Hematopoietic multipotent progenitor cell (in vitro differentiated cells): ENCODE measurements around the gene TNFSF15. TPM values are rescaled to one million over a fixed set of nuclear protein-coding genes. Genes with fewer than 3 reads are reported as not detected.

Experiments
- DNase-seq, 3 donors: peaks; one replicate each; pipeline ENCODE4 v3.0.0-alpha.2; 2011 to 2015; ENCODE audit warnings: low read depth in 2 of 3, low spot score in 2 of 3
- total RNA-seq: library from RNA; depleted of rRNA; stranded (reverse); fragments of >200 nt; gene quantifications from one replicate; pipeline ENCODE4 v1.2.3, GENCODE V29; 2012

TNFSF15 gene
- total RNA-seq = under 0.01 TPM

DNA sequence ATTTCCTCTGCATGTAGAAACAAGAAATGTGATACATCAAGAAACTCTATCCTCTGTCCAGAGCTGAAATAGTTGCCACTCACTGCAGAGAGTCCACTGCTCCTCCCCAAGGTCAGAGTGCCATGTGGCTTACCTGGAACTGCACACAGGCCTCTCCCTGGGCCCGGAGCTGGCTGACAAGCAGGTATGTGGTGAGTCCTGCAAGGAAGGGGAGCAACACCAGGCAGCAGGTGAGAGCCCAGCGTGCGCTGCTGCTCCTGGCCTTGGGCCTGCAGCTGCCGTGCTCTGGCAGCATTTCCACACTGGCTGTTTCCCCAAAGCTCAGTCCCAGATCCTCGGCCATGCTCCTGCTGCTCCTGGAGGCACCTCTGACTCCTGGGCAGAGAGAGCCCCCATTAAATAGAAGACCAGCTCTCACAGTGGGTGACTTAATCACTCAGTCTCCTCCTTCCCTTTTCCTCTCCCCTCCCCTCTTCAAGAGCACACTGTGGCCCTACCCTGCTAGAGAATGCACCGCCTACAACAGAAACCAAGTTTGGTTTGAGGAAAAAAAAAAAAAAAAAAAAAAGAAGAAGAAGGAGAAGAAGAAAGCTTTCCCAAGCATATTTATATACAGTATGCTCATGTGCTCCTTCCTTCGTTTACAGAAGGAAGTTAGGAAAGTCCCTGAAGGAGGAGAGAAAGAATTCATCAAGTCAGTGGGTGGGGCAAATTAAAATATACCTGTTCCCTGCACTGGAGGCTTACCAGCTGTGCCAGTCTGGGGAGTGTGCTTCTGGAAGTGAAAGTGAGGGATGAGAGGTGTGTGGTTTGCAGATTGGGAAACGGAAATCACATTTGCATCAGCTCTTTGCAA is at the start of gene TNFSF15:
Gene TNFSF15, minus strand, starts transcription at position 370 of the 856 bp plus-strand sequence. Its CDS starts 27 bp downstream, at position 343.
- DNase-seq = peak in 2 of 3 donors; percentile 29 to 63

DNA sequence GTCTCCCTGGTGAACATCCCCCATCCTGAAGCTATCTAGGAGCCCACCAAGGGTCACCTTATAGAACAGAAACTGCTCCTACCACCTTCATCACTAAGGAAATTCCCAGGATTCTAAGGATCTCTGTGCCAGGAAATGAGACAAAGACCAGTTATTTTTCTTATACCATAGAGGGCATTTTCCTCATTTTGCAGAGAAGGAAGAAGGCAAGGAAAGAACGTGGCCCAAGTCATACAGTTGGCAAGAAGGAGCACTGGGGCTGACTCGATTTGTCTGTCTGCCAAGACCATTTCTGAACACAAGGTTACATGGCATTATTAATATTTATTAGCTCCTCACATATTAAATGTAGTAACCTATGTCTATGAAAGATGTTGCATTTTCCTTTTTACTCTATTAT is 49.6 kb upstream of the TNFSF15 start:
- DNase-seq = no peak

DNA sequence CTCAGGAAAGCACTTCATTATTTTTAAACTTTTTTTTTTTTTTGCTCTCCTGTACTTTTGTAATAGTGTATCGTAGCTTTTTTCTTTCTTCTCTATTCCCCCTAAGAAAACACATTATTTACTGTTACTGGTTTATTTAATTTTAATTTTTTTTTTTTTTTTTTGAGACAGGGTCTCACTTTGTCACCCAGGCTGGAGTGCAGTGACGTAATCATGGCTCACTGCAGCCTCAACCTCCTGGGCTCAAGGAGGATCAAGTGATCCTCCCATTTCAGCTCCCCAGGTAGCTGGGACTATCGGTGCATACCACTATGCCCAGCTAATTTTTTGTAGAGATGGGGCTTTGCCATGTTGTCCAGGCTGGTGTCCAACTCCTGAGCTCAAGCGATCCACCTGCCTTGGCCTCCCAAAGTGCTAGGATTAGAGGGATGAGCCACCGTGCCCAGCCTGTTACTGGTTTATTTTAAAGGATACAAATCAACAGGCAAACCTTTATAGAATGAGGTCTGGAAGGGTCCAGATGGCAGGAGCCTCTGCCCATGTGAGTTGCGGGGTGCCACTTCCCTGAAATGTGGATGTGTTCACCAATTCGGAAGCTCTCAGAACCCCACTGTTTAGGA is 49.0 kb upstream of the TNFSF15 start:
- no peak for DNase-seq

DNA sequence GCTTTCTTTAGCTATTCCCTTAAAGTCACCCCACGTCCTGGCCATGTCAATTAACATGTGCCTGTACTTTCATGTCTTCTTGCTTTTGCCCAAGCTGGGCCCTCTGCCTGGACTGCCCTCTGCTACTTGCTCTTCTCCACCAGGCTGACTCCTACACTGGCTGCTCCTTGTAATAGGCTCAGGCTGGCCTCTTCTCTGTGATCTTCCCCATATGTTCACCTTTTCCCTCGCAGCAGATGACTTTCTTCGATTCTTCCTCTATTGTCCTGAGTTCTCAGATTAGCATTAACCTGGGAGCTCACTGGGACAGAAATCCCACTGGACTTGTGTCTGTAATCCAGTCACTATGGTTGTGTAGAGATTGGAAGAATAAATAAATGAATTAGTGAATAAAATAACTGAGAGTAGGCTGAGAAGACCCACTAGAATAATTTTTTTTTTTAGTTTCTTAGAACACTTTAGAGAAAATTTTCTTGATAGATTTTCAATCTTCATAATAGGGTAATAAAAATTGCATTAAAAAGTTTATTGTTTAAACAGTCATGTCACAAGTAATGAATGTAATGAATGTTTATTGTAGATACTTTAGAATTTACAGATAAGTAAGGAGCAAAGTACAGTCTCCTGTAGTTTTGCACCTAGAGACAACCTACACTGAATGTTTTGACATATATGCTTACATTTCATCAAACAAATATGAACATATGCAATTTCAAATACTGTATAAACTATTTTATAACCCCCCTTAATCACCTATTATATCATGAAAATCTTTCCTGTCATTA is 47.4 kb upstream of the TNFSF15 start:
- no peak for DNase-seq

DNA sequence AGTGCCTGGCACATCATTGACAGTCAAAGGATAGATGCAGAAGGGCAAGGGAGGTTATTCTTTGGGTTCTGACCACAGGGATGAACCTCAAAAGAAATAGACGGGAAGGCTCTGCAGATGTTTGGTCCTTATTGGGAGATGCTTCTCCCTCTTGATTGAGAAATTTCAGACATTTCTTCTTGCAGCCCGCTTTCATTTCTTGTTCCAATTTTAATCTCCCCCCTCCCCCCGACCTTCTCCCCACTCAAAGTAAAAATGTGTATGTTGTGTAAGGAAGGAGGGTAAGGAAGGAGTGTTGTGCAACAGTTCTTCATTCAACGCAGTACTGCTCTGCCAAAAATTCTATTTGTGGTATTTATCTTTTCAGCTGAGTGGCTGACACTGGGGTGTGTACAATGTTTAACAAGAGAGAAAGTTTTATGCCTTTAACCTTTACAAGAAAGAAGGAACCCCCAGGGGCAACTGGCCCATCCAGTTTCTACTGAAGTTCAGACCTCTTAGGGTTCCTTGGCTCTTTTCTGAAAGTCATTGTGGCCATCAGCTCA is 46.3 kb upstream of the TNFSF15 start:
- DNase-seq = no peak

DNA sequence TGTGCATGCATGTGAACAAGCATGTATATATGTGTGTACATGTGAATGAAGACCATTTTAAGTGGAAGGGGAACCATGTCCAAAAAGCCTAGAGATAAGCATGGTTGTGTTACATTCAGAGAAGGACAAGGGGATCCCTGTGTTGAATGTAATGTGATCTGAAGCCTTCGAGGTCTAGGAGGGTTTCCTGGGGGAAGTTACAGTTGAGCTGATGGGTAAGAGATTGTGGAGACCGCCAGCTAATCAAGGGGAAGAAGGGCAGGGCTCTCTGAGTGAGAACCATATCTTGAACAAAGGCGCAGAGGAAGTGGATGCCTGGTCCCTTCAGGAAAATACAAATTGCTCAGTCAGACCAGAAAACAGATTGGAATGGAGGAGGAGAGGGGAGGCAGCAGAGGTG is 45.5 kb upstream of the TNFSF15 start:
- peak in 1 of 3 donors; percentile 18 for DNase-seq

DNA sequence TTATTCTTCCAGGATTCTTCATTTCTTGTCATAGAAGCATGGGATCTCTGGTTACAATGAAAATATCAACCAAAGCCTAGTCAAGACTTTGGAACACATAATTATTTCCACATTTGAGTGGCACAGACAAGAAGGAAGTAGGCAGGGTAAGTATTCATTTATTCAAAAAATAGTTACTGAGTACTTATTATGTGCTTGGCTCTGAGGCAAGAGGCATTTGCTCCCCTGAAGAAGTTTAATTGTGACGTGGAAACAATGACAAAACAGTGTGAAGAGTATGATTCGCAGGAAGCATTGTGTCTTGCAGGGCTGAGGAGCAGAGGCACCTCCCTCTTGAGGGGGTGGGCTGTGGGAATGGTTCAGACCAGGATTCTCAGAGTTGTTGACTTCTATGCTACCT is 45.0 kb upstream of the TNFSF15 start:
- no peak for DNase-seq

DNA sequence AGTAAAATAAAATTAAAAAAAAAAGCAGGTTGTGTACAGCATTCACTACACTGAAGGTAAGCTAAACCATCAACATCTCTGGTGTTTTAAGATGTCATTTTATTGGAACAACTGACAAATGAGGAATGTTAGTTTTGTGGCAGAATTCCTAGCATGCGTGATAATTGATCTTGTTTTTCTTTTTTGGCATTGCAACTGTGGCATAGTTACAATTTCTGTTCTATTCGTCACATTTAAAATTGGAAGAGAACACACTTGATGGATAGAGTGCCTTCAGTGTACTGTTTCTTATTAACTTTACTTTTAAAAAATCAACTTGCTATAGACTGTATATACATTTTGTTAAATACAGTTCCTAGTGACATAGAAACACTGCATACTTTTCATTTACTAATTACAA is 43.6 kb upstream of the TNFSF15 start:
- DNase-seq = no peak

DNA sequence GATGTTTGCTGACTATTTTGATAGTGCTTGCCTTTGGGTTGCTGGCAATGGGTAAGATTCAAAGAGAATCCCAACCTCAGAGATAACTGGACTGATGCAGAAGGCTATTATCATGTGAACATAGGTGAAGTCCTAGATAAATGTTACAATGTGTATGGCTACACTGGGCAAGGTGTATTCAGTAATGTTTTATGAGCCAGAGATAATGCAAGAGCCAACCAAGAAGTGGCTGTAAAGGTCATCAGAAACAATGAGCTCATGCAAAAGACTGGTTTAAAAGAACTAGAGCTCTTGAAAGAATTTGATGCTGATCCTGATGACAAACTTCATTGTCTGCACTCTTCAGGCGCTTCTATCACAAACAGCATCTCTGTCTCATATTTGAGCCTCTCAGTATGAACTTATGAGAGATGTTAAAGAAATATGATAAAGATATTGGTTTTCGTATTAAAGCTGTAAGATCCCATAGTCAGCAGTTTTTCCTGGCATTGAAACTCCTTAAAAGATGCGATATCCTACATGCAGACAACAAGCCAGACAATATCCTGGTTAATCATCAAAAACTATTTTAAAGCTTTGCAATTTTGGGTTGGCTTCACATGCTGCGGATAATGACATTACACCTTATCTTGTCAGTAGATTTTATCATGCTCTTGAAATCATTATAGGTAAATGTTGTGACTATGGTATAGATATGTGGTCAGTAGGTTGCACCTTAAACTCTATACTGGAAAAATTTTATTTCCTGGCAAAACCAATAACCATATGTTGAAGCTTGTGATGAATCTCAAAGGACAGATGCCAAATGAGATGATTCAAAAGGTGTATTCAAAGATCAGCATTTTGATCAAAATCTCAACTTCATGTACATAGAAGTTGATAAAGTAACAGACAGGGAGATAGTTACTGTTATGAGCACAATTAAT is 41.9 kb upstream of the TNFSF15 start:
- DNase-seq = no peak

DNA sequence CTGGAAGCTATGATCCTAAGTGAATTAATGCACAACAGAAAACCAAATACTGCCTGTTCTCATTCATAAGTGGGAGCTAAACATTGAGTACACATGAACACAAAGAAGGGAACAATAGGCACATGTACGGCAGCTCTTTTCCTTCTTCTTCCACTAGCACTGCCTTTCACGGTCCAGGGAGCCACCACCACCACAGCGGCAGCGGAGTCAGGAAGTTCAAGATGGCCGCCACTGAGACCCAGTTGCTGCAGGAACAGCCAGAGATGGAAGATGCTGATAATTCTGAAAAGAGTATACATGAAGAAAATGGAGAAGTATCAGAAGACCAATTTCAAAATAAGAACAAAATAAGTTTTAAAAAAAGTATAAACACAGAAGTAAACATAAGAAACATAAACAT is 39.5 kb upstream of the TNFSF15 start:
- no peak for DNase-seq

DNA sequence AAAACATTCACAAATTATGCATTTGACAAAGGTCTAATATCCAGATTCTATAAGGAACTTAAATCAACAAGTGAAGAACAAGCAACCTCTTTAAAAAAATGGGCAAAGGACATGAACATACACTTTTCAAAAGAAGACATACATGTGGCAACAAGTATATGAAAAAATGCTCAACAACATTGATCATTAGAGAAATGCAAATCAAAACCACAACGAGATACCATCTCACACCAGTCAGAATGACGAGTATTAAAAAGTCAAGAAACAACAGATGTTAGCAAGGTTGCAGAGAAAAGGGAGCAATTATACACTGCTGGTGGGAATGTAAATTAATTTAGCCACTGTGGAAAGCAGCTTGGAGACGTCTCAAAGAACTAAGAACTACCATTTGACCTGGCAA is 38.9 kb upstream of the TNFSF15 start:
- DNase-seq = no peak

DNA sequence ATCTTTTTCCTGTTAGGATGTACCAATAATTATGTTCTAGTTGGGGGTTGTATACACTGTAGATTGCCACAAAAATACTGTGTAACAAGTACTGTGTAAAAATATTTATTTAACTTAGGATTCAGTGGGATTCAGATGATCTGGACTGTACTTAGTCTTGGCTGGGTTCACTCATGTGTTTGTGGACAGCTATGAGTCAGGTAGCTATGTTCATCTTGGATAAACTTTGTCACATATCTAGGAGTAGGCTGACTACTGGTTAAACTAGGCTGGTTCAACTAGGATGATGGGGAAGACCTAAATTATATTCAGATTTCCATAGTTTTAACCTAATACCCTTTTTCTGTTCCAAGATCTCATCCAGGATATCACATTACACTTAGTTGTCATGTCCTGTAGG is 32.1 kb upstream of the TNFSF15 start:
- no peak for DNase-seq

DNA sequence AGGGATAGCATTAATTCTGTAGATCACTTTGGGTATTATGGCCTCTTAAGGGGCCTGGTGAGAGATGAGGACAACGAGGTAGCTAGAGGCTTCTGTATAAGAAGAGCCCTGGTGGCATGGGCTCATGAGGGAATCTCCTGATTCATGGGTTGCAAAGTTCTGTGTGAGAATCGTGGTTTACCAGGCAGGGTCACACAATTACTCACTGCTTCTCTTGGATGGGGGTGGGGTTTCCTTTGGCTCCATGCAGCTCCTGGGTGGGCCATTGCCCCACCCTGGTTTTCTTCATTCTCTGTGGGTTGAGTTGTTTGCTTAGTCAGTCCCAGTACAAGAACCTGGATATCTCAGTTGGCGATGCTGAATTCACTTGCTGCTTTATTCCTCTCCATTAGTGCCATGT is 30.9 kb upstream of the TNFSF15 start:
- DNase-seq = no peak

DNA sequence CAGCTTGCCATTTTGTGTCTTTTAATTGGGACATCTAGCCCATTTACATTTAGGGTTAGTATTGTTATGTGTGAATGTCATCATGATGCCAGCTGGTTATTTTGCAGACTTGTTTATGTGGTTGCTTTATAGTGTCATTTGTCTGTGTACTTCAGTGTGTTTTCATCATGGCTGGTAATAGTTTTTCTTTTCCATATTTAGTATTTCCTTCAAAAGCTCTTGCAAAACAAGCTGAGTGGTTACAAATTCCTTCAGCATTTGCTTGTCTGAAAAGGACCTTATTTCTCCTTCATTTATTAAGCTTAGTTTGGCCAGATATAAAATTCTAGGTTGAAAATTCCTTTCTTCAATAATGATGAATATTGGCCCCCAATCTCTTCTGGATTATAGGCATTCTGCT is 28.5 kb upstream of the TNFSF15 start:
- DNase-seq = no peak

DNA sequence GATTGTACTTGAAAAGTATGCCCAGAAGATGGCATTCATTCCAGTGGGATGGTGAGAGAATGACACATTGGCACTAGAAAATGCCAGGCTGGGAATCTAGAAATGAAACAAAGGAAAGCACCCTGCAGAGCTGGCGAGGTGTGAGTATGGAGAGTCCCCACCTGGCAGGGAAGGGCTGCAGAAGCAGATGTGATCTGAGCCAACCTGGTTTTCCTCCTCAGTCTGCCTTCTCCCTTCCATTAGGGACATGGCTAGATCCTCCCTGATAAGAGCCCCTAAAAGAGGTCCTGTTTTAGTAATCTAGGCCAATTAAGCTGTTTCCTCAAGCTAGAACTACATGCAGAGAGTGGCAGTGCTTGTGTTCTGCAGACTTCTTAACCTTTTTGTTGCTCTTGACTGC is 24.7 kb upstream of the TNFSF15 start:
- no peak for DNase-seq

DNA sequence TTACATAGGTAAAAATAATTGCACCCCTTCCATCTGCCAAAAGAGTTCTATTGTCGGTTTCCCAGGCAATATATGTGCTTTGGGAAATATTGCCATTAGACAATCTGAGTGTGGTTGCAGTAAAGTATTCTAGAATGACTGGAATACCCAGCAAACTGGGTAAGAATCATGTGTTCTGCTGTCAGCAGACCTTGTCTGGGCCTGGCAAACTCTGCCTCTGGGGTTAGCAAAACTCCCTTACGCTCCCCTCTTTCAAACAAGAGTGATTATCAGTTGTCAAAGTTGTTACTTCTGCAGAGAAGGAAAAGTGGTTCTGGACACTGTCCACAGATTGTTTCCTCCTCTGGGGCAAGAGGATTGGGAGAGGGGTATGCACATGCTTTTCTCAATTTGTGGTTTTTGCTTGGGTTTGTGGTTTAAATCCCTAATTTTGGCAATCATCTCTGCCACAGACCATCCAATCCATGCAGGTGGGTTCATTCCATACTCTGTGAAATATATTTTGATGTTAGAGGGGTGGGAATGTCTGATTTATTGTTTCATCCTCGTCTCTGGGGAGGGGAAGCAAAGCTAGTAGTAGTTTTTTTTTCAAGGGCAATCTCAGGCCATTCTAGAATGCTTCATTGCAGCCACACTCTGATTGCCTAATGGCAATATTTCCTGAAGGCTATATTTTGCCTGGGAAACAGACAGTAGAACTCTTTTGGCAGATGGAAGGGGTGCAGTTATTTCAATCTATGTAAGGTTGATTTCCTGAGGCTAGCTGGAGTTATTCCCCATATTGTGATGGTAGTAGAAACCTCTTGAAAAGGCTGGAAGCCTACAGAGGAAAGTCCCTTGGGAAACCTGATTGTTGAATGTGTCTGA is 24.0 kb upstream of the TNFSF15 start:
- no peak for DNase-seq

DNA sequence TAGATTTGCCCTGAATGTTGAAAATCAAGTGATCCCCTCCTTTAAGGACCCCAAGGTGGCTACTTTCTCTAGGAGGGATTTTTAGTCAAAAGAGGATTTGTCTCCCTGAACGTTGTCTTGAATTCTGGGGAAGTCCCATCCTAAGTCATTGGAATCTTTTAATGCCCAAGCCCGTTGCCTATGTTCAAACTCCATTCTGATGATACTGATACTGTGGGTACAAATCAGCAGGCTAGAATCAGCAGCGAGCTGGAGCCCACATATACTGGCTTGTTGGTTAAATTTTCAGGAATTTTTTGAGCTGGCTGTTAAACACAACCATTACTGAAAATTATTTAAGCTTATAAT is 22.4 kb upstream of the TNFSF15 start:
- no peak for DNase-seq

DNA sequence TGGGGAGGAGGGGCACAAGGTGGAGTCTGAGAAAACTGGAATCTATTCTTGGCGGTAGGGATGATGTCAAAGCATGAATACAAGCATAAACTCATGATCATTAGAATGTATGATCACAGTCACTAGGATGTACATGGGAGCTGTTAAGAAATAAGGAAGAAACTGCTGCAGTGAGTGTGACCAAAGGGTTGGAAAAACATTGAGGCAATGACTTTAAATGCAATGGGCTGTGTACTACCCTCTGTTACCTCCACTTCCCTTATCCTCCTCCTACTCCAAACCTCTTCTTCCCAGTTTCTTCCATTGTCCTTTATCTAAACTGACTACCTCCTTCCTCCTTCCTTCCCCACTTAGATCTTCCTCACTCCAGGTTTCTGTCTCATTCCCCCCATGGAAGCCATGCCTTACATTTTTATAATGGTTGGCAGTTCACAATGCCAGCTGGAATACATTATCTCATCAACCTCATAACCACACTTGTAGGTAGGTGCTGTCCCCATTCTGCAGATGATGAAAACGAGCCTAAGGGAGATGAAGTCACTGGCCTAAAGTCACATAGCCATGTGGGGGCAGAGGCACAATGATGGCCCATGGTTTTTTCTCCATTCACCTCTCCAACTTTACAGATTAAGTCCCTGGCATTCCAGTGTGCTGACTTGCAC is 21.9 kb upstream of the TNFSF15 start:
- DNase-seq = no peak

DNA sequence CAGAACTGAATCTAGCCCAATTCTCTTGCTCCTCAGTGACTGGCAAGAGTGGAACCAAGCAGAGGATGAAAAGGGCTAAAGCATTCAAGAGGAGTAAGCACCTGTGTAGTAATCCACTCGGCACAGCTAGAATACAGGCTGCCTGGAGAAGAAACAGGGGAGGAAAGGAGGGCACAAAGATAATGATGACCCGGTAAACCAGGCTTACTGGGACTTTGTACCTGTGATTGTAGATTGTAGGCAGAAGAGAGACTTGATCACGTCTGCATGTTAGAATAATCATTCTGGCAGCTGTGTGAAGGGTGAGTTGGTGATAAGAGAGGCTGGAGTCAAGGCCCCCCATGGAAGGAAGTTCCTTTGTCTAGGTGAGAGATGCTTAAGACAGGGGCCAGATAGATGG is 20.6 kb upstream of the TNFSF15 start:
- DNase-seq = no peak
